CMK (cell line): Measurements from ENCODE around the gene WDR64.

ENCODE experiments used
- DNase-seq: peaks from one replicate; pipeline ENCODE4 v3.0.0-alpha.2; 2010; ENCODE audit warnings: low read depth

WDR64 gene

DNA sequence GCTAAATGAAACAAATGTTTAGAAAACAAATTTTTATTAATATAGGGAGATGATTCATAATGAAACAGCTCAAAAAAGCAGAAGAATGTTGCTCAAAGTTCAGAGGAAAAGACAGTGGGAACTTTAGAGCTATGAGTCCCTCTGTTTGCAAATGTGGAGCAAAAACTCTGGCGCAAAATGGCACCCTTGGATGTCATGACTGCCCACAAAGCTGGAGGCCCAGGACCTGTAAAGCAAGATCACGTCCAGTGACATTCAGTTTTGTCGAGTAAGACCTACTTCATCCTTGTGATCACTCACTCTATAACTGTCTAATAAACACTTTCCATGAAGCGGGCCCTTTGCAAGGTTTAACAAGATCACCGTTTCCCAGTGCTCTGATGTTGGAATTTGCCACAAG is 186.8 kb downstream of the WDR64 start:
- DNase-seq, result no peak

GRCh38 chr1:241839369-241839979 is 187.4 kb downstream of the WDR64 start:
- DNase-seq, result no peak

DNA sequence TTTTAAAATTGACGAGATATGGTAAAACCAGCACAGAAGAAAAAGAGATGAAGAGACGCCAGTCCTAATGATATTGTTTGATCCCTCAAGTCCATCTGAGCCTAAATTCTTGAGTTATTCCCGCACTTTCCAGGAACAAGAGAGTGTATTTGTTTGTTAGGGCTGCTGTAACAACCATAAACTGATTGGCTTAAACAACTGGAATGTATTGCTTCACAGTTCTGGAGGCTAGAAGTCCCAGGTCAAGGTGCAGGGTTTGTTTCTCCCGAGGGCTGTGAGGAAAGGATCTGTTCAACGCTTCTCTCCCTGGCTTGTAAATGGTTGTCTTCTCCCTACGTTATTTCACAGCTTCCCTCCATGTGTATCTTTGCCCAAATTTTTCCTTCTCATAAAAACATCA is 188.1 kb downstream of the WDR64 start:
- DNase-seq, result no peak

DNA sequence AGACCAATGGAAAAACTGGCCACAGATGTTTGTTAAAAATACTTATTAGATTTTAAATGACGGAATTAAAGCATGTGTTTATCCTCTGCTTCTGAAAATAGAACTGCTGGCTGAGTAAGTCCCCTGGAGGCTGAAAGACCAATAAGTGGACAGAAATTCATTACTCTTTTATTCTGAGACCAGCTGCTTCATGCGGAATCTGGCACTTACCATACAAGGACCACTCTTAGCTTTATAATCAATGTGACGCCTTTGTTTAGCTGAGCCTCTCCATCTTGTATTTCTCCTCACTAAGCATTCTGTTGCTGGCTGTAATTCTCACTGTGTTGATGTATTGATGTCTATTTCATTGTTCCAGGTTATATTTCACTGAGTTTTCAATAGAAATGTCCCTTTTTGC is 189.6 kb downstream of the WDR64 start:
- DNase-seq, result no peak

- DNase-seq, result no peak
These were observed 190.5 kb downstream of the WDR64 start for GRCh38 chr1:241842565-241842964.

DNA sequence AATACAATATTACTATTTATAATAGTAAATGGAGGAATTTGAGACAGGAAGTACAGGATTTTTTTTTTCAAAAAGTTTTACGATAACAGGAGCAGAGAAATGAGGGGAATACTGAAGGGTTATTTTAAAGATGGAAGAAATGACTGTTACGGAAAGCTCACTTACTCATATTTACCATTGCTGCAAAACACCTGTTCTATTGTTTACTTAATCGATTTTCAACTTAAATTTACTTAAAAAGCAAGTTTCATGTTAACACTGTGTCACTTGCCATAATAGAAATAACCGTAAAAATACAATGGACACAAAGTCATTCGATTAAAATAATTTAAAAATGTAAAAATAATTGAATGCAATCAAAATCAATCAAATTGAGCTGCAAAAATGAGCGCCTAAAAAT is 192.5 kb downstream of the WDR64 start:
- DNase-seq, result no peak

- no peak for DNase-seq
These were observed 194.3 kb downstream of the WDR64 start for GRCh38 chr1:241846375-241846774.

- no peak for DNase-seq
These were observed 194.9 kb downstream of the WDR64 start for GRCh38 chr1:241846862-241847539.

DNA sequence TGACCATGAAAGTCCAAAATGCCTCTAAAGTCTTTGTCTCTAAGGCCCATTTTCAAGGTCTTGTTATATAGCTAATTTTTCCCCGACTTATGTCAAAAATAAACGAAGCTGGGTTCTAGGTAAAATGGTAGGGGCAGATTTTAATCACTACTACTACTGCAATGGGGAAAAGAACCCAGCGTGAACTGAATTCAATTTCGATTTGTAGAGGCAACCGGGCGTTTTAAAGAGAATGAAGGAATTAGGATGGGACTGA is 195.4 kb downstream of the WDR64 start:
- DNase-seq, result no peak

- peak; percentile 71 for DNase-seq
These were observed 196.0 kb downstream of the WDR64 start, which contains the start of gene EXO1 for GRCh38 chr1:241847796-241848685. EXO1 (plus strand) TSS chr1:241848204; CDS start chr1:241850426, 2,222 bp downstream.

DNA sequence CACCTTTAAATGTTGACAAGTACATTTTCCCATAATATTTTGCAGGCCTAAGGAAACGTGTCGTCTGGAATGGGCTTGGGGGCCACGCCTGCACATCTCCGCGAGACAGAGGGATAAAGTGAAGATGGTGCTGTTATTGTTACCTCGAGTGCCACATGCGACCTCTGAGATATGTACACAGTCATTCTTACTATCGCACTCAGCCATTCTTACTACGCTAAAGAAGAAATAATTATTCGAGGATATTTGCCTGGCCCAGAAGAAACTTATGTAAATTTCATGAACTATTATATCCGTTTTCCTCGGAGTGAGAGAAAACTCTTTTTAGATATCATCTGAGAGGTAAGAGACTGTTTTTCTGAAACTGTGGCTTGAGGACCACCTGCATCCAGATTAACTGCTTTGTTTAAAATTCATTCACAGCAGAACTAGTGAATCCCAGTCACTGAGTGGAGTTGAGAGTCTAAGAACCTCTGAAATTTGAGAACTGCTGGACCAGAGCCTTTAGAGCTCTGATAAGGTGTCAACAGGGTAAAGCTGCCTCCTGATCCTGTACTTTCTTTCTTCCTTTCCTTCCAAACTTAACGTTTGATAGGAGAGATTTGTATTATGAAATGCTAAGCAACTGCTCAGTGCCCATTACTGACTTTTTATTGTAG is 196.7 kb downstream of the WDR64 start:
- DNase-seq, result no peak

DNA sequence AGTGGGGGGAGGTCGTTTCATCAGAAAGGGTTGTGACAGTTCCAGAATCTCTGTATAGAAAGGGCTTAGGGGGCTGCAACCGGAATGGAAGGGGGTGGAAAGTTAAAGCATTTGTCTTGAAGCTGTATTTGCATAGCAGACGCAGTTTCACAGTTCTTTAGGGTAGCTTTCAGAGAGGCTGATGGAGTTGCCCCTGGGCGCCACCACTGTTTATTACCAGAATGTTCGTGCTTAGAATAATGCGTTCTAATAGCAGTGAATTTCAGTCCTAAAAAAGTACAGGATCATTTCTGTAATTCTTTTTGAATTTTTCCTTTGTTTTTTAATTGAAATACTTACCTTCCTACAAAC is 197.2 kb downstream of the WDR64 start:
- no peak for DNase-seq
